8988T (cell line): ENCODE results near the gene FSIP1.

Source experiments
- DNase-seq: peaks from one replicate; pipeline ENCODE4 v3.0.0; 2011

FSIP1 gene

DNA sequence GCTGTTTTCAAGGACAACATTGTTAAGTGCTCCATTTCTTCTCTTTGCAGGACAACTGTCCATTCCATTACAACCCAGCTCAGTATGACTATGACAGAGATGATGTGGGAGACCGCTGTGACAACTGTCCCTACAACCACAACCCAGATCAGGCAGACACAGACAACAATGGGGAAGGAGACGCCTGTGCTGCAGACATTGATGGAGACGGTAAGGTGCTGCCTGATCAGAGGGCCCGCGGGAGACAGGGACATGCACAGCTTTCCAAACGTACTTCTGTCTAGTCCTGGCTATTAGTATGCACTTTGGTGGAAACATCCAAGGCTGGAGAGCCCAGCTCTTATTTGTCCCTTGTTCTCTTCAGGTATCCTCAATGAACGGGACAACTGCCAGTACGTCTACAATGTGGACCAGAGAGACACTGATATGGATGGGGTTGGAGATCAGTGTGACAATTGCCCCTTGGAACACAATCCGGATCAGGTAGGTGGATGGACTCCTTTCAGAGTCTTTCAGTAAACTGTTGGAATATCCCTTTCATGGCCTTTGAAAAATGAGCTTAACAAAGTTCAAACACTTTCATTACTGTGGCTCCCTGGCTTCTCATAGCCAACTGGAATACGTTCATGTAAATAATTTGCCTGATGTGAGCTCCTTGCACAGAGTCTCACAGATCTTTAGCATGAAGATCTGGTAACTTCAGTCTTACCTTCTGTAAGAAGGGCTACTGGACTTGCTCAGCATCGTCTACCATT is 191.3 kb downstream of the FSIP1 start:
- DNase-seq: no peak

DNA sequence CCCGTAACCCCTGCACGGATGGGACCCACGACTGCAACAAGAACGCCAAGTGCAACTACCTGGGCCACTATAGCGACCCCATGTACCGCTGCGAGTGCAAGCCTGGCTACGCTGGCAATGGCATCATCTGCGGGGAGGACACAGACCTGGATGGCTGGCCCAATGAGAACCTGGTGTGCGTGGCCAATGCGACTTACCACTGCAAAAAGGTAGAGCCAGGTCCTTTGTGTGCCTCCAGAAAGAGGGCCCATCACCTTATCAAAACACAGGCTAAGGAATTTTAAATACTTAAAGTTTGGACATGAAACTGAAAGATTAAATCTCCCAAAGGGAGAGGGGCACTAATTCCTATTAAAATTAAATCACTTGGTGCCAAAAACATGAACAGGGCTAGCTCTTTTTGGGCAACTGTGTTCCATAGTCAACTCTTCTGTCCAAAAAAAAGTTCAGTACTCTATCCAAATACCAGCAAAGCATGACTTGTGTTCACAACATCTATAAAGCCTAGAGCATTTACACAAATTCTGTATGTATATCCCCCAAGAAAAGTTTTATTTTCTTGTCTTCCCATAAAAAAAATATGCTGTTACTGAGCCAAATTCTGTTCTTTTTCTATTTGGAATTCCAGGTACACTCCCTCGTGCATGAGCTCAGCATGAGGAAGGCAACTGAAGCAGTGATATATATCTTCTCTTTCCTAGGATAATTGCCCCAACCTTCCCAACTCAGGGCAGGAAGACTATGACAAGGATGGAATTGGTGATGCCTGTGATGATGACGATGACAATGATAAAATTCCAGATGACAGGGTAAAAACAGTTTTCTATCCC is 192.6 kb downstream of the FSIP1 start:
- DNase-seq: no peak

DNA sequence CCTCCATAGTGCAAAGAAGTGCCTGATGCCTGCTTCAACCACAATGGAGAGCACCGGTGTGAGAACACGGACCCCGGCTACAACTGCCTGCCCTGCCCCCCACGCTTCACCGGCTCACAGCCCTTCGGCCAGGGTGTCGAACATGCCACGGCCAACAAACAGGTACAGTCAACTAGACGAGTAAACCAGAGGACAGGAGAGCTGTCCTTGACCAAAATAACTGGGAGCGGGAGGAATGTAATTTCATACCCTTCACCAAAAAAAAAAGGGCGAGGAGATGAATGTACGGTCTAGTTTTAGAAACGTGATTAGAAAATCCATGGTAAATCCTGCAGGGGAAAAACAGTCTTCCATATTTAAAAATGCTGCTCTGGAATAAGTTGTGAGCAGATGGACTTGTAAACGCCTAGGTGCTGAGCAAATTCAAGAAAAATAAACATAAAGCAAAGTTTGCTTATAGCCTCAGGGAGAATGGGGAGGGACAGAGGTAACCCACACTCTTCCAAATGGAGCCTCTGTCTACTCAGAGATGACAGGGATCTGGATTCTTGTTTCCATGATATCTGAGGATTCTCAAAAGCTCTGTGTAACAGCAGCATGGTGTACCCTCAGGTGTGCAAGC is 193.3 kb downstream of the FSIP1 start:
- DNase-seq: no peak

DNA sequence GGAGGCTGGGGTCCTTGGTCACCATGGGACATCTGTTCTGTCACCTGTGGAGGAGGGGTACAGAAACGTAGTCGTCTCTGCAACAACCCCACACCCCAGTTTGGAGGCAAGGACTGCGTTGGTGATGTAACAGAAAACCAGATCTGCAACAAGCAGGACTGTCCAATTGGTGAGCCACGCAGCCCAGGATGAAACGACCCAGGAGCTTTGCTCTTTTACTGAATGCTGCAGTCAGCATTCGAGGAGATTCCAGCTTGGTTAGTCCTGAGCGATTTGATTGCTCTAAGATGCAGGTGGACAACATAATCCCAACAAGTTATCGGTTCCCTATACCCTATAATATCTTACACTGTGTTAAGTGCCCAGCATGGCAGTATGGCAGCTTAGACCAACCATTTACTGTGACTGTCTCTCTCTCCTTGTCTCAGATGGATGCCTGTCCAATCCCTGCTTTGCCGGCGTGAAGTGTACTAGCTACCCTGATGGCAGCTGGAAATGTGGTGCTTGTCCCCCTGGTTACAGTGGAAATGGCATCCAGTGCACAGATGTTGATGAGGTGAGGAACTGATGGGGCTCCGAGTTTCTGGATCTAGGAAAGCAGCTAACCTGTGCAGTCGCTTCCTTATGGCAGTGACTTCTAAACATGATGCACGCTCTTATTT is 194.0 kb downstream of the FSIP1 start:
- DNase-seq: no peak

DNA sequence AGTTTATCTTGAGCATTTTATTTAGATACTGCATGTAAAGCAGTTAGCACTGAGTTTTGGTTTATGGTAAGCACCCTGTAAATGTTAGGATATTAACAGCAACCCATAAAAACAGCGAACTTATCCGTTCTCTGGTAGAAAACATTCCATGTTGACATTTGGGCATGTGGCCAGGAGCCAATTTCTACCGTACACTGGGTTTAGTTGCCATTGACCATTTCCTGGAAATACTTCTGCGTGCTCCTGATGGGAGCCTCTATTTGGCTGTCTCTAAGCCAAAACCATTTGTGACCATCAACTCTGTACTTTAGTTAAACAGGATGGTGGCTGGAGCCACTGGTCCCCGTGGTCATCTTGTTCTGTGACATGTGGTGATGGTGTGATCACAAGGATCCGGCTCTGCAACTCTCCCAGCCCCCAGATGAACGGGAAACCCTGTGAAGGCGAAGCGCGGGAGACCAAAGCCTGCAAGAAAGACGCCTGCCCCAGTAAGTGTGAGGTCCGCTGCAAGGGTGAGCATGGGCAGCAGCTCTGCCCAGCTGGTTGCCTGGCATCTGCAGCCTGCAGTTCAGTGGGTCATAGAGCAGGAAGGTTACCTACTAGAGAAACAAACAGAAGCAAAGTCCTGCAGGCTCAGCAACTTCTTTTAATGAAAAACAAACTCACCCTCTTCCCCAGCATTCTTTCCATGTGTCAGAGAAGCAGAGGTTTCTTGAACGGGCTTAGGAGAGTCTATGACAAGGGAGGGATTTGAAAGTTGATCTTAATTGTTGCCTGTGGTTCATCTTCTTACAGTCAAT is 194.7 kb downstream of the FSIP1 start:
- no peak for DNase-seq

DNA sequence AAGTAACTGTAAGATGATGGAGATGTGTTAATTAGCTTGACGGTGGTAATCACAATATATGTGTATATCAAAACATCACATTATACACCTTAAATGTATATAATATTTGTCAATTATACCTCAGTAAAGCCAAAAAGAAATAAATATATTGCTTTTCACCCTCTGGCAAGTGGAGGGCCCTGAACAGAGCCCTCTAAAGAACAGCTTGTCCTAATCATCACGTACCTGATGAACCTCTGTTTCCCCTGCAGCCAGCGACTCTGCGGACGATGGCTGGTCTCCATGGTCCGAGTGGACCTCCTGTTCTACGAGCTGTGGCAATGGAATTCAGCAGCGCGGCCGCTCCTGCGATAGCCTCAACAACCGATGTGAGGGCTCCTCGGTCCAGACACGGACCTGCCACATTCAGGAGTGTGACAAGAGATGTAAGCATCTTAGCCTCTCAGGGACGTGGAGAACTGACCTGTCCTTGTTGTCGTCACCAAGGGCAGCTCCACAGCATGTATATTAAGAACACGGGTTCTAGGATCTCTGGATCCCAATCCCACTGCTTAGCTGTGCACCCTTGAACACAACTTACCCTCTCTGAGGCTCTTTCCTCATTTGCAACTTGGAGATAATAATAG is 195.4 kb downstream of the FSIP1 start:
- no peak for DNase-seq

DNA sequence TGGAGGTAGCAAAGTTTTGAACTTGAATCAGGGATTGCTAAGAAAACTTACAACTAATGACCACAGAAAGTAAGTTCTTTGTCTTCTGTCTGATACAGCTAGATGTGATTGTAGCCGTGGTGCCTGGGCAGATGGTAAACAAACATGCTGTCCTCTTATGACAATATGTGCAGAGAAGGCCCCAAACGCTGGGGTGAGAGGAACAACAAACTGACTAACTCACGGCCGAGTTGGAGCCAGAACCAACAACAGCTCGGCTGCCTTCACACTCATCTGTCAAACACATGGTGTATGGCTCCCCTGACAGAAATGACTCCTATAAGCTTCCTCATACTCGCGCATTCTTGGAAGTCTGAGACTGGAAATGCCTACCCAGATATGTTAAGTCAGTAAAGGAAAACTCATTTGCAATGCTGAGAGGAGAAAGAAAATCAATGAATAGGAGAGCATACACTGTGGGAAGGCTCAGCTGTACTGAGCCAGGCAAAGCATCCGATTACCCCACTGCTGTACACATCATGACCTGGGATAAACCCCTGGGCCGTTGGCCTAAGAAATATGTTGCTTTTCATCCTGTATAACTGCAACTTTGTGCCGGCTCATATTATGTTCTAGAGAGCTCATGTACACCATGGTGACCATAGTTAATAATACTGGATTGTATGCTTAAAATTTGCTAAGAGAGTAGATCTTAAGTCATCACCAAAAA is 196.1 kb downstream of the FSIP1 start:
- DNase-seq: no peak

DNA sequence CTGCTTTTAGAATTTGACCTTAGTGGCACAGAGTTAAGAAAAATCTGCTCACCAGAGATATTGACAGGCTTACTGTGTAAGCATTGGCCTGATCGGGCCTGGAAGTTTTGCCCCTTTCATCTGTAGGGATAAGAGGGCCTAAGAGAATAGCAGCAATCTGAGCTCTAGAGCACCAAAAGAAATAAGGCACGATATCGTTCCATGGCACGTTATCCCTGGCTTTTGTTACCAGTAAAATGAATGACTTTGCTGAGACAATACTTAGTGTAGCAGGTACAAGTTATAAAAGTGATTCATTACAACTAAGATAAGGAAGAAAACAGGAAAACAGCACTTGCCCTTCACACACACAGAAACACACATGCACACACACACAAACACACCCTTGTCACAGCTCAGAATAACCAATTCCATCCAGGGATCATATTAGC is 196.8 kb downstream of the FSIP1 start:
- no peak for DNase-seq

DNA sequence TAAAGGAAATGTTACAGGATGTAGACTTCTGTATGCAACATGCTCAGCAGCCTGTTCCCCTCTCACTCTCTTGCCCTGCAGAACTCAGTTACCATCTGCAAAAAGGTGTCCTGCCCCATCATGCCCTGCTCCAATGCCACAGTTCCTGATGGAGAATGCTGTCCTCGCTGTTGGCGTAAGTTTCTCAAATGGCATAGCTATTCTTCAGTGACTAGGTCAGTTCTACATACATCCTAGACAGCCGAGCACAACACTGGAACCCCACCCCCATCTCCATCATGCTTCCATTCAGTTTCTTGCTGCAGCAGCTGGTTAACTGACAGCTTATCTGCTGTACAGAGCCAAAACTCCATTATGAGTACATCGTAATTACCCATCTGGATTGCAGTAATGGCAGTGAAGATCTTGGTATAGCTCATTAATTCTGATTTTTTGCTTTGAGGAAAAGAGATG is 197.2 kb downstream of the FSIP1 start:
- no peak for DNase-seq

DNA sequence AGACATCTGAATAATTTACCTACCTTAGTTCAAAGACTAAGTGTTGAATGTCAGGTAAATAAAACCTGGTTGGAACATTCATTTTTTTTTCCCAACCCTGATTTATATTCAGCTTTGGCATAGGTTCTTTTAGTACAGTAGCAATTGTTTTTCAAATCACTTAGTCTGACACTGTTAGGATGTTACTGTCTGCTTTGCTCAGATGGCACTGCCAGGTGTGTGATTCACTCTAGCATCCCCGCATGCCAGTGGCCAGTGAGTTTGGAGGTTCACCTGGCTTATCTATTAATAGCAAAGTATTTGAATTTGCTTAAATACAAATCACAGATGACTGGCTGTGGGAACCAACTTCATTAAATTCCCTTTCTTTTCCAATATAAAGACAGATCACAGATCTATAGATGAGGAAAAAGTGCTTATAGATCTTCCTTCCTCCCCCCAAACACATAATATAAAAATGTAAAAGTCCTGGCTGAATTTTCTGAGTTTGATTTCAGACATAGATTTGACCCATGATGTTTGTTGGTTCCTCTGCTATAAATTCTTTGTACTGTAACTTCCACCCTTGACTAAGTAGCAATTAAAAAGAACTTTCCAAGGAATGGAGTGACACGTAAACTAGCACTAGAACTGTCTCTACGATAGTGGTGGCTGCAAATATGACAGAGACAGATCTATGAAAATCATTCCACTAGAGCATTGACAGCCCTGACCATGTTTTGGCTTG is 197.8 kb downstream of the FSIP1 start:
- no peak for DNase-seq

DNA sequence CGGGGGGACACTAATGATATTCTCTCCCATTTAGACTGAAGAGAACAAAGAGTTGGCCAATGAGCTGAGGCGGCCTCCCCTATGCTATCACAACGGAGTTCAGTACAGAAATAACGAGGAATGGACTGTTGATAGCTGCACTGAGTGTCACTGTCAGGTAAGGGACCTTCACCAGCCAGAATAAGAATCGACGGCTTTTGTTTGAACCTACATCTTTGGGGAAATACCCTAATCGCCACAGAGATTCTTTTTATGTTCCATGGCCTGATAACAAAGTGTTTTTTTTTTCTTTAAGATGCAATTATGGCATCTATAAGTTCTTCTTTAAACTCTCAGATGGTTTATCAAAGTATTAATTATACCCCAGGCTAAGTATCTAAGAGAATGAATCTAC is 198.4 kb downstream of the FSIP1 start:
- no peak for DNase-seq

DNA sequence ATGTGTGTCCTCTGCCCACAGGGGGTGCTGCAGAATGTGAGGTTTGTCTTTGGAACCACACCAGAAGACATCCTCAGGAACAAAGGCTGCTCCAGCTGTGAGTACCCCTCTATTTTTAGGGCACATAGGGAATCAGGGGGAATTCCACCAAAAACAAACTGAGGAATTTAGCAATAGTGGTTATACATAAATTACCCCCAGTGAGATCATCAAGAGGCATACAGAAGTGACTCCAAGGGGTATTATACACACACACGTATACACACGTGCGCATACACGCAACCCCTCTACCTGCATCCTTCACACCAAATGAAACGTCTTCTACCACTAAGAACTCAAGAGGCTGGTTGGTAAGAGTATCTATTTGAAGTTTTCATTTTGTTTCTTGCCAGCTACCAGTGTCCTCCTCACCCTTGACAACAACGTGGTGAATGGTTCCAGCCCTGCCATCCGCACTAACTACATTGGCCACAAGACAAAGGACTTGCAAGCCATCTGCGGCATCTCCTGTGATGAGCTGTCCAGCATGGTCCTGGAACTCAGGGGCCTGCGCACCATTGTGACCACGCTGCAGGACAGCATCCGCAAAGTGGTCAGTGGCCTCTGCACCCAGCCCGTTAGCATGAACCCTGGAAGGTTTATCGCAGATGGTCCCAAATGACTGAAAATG is 198.9 kb downstream of the FSIP1 start:
- peak; percentile 37 for DNase-seq

DNA sequence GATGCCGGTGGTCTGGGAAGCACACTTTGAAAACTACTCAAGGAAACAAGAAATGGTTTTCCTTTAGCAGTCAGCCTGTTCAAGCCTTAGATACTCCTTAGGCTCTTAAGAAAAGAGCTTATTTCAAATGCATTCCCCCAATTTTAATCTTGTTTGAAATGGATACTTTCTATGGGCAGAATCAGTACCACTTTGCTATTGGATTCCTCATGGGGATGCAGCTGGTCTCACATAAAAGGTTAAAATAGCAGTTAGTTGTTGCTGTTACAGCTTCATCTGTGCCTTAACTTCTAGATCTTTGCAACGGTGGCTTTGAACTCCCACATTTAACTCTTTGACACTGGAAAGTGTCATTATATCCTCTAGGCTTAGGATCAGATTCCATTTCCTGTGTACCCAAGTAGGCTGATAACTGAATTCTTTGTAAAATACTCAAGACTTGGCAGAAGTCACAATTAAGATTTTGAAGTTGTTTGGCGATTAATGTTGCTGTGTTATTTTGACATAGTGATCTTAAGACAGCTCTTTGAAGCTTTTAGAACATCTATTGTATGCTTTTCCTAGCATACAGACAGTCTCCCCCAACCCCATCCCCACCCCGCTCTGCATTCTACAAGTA is 199.6 kb downstream of the FSIP1 start:
- DNase-seq: no peak

DNA sequence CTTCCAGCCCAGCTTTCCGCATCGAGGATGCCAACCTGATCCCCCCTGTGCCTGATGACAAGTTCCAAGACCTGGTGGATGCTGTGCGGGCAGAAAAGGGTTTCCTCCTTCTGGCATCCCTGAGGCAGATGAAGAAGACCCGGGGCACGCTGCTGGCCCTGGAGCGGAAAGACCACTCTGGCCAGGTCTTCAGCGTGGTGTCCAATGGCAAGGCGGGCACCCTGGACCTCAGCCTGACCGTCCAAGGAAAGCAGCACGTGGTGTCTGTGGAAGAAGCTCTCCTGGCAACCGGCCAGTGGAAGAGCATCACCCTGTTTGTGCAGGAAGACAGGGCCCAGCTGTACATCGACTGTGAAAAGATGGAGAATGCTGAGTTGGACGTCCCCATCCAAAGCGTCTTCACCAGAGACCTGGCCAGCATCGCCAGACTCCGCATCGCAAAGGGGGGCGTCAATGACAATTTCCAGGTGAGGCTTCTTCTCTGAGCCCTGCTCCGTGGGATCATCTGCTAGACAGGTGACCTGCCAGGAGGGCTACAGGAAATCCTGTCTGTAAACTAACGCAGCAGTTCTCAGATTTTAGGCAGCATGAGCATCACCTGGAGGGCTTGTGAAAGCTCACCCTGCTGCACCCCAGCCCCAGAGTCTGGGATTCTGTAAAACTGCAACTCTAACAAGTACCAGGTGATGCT is 200.2 kb downstream of the FSIP1 start:
- DNase-seq: no peak

DNA sequence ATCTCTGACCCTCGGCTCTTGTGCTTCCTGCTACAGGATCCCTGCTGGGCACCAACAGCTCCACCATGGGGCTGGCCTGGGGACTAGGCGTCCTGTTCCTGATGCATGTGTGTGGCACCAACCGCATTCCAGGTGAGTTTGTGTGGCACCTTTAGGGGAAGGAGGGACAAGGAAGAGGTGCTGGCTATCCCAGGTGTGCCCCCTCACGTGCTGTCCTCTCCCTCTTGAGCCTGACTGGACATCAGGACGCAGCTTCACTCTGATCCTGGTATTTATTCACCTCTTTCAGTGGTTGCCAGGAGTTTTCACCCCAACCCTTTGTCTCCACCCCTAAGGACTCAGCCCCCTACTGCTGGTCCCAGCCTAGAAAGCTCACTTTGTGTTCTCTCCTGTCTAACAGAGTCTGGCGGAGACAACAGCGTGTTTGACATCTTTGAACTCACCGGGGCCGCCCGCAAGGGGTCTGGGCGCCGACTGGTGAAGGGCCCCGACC is 200.8 kb downstream of the FSIP1 start:
- DNase-seq: peak; percentile 49

DNA sequence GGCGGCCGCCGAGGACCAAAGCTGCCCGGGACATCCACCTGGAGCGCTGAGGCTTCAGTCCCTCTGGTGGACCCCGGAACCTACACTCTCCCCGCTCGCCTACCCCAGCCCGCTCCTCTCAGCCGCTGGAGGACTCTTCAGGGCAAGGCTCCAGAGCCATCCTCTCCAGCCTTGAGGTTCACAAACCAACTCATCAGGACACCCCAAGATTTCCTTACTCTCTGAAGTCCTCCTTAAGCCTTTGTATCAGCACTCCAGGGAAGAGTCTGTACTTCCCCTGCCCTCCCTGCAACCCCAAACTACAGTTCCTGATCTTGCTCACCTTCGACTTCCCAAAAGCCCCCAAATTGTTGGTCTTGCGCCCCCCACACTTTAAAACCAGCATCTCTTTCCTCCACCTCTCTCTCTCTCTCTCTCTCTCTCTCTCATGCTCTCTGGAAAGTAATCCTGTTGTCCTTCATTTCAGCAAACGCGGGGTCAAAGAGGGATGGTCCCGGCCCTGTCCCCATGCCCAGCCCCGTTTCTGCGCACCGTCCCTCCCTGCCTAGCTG is 201.3 kb downstream of the FSIP1 start:
- DNase-seq: no peak

DNA sequence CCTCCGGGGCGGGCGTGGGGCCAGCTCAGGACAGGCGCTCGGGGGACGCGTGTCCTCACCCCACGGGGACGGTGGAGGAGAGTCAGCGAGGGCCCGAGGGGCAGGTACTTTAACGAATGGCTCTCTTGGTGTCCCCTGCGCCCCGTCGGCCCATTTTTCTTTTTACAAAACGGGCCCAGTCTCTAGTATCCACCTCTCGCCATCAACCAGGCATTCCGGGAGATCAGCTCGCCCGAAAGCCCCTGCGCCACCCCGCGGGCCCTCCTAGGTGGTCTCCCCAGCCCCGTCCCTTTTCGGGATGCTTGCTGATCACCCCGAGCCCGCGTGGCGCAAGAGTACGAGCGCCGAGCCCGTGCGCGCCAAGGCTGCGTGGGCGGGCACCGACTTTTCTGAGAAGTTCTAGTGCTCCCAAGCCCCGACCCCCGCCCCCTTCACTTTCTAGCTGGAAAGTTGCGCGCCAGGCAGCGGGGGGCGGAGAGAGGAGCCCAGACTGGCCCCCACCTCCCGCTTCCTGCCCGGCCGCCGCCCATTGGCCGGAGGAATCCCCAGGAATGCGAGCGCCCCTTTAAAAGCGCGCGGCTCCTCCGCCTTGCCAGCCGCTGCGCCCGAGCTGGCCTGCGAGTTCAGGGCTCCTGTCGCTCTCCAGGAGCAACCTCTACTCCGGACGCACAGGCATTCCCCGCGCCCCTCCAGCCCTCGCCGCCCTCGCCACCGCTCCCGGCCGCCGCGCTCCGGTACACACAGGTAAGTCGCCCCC is 202.0 kb downstream of the FSIP1 start, which contains the start of gene THBS1:
THBS1 (plus strand) TSS at position 595 of the 757 bp plus-strand sequence. CDS start 779 bp downstream, outside the sequence.
- DNase-seq: peak; percentile 30
